HEK293T (cell line): ENCODE measurements around the gene NCCRP1.

ENCODE experiments used
- ARNT ChIP-seq: fragments of 450-650 bp; IDR thresholded peaks from 2 replicates; pipeline ENCODE4 v1.6.1; 2017; ENCODE audit warnings: mild to moderate bottlenecking
- BHLHE40 ChIP-seq: fragments of 450-650 bp; IDR thresholded peaks from 2 replicates; pipeline ENCODE4 v1.6.1; 2016; ENCODE audit warnings: mild to moderate bottlenecking, moderate library complexity, borderline replicate concordance
- ELF4 ChIP-seq: fragments of 450-650 bp; IDR thresholded peaks from 2 replicates; pipeline ENCODE4 v1.6.1; 2017; ENCODE audit warnings: antibody characterized with exemption
- FOXM1 ChIP-seq: fragments of 450-650 bp; IDR thresholded peaks from 2 replicates; pipeline ENCODE4 v1.6.1; 2017; ENCODE audit warnings: mild to moderate bottlenecking, borderline replicate concordance
- NFRKB ChIP-seq: fragments of 450-650 bp; IDR thresholded peaks from 2 replicates; pipeline ENCODE4 v1.6.1; 2016; ENCODE audit warnings: mild to moderate bottlenecking, moderate library complexity
- SP1 ChIP-seq: fragments of 450-650 bp; IDR thresholded peaks from 2 replicates; pipeline ENCODE4 v1.6.1; 2017
- SUZ12 ChIP-seq: fragments of 450-650 bp; IDR thresholded peaks from 2 replicates; pipeline ENCODE4 v1.6.1; 2016; ENCODE audit warnings: mild to moderate bottlenecking
- ZNF384 ChIP-seq: fragments of 450-650 bp; IDR thresholded peaks from 2 replicates; pipeline ENCODE4 v1.6.1; 2016

DNA sequence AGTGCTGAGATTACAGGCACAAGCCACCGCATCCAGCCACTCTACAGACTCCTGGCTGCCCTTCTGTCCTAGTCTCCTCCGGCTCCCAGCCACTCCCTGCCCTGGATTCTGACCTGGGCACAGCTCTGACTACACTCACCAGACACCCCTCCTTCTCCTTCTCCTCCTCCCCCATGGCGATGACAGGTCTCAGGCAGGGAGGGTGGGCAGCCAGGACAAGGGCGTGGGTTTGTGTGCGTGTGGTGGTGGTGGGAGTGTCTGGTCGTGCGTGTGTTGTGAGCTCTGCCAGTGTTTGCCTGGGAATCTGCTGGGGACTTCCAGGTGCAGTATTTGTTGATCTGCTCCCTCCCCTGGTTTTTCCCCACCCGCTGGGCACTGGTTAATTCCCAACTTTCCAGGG lies 3.0 kb upstream of the NCCRP1 start:
- TF ChIP-seq FOXM1 (no peak), BHLHE40 (no peak), ARNT (no peak), NFRKB (no peak), ELF4 (no peak), ZNF384 (no peak), SUZ12 (no peak), SP1 (no peak)
